A673 (cell line): ENCODE results near the gene BCL2. TPM values are rescaled to one million over a fixed set of nuclear protein-coding genes. Genes with fewer than 3 reads are reported as not detected.

Experiments
- BruUV-seq: library from RNA; stranded (reverse); fragments of 400-500 nt; replicated peaks from 2 replicates; lab custom pipeline; 2021; lab: Mats Ljungman, UMichigan
- CTCF ChIA-PET: fragments of 300-600 bp; sonication (Branson Sonifier 250); formaldehyde crosslinking; loops from one replicate; lab custom pipeline; 2022; ENCODE audit warnings: antibody characterized with exemption; lab: Charles Lee
- POLR2A ChIA-PET: fragments of 300-600 bp; sonication (Branson Sonifier 250); formaldehyde crosslinking; loops from one replicate; lab custom pipeline; 2022; ENCODE audit warnings: antibody characterized with exemption; ENCODE audit not compliant: low non-redundant PET; lab: Charles Lee
- DNase-seq: peaks from one replicate; pipeline ENCODE4 v3.0.0-alpha.2; 2015; ENCODE audit warnings: low spot score
- H3K27ac ChIP-seq: fragments of 200-600 bp; sonication (generic); 2 replicates; pipeline ENCODE4 v1.5.1; 2016; ENCODE audit warnings: mixed run types, low read depth, mild to moderate bottlenecking, mixed read lengths, antibody characterized with exemption, low read length; ENCODE audit not compliant: poor library complexity, severe bottlenecking
- H3K27me3 ChIP-seq: fragments of 200-600 bp; sonication (generic); replicated peaks from 2 replicates; pipeline ENCODE4 v1.6.1; 2017; ENCODE audit warnings: mixed run types, low read depth, mild to moderate bottlenecking, mixed read lengths, antibody characterized with exemption, low read length; ENCODE audit not compliant: insufficient read depth, poor library complexity
- H3K36me3 ChIP-seq: fragments of 200-600 bp; sonication (generic); 2 replicates; pipeline ENCODE4 v1.6.1; 2016; ENCODE audit warnings: mixed run types, mild to moderate bottlenecking, mixed read lengths, antibody characterized with exemption, low read length; ENCODE audit not compliant: insufficient read depth, poor library complexity, severe bottlenecking
- H3K4me1 ChIP-seq: fragments of 200-600 bp; sonication (generic); 2 replicates; pipeline ENCODE4 v1.6.1; 2017; ENCODE audit warnings: mixed run types, mild to moderate bottlenecking, mixed read lengths, antibody characterized with exemption, low read length; ENCODE audit not compliant: insufficient read depth, poor library complexity, severe bottlenecking
- H3K4me3 ChIP-seq: fragments of 200-600 bp; sonication (generic); 2 replicates; pipeline ENCODE4 v1.5.1; 2016; ENCODE audit warnings: low read depth, mixed run types, mild to moderate bottlenecking, mixed read lengths, low read length; ENCODE audit not compliant: poor library complexity, severe bottlenecking
- H3K9me3 ChIP-seq: fragments of 200-600 bp; sonication (generic); 2 replicates; pipeline ENCODE4 v1.6.1; 2016; ENCODE audit warnings: mixed run types, low read depth, mild to moderate bottlenecking, mixed read lengths, antibody characterized with exemption, low read length; ENCODE audit not compliant: poor library complexity, severe bottlenecking
- CTCF ChIP-seq: fragments of 300-800, 200-600 bp; sonication (generic); conservative IDR thresholded peaks from 2 replicates; pipeline ENCODE4 v1.5.1; 2017; ENCODE audit warnings: low read depth, mild to moderate bottlenecking, antibody characterized with exemption, low read length, moderate library complexity, mixed read lengths
- EZH2 ChIP-seq: fragments of 200-600 bp; sonication (generic); IDR thresholded peaks from 2 replicates; pipeline ENCODE4 v1.6.1; 2017; ENCODE audit warnings: borderline replicate concordance, low read depth, mild to moderate bottlenecking, mixed read lengths, antibody characterized with exemption, low read length; ENCODE audit not compliant: poor library complexity, severe bottlenecking
- intact Hi-C: fragments of 100-400 bp; cut with micrococcal nuclease; formaldehyde crosslinking; loops from one replicate; pipeline ENCODE4 v1.10.0; 2022; ENCODE audit not compliant: unreplicated experiment
- total RNA-seq: library from RNA; stranded (reverse); gene quantifications from 2 replicates; pipeline ENCODE4 v1.2.3, GENCODE V29; 2021

Gene BCL2
- total RNA-seq, 1 experiment from 2014 or later, result 24.9 TPM

GRCh38 chr18:63322206-63322605, 2.6 kb upstream of the BCL2 start:
- peak overlapping the region; percentile 62 for H3K27ac ChIP-seq
- peaks cover 3% of the 10 kb centered on the region for H3K36me3 ChIP-seq
- ChIA-PET CTCF (interaction anchor here (1.0 to 1.9 kb wide), 2 partner anchors 298 to 306 kb away, joined by 4 to 15 read pairs; no protein-coding TSS in a partner anchor), POLR2A (interaction anchor here (0.7 kb wide), 1 partner anchor 533 kb away, joined by 3 read pairs; no protein-coding TSS in a partner anchor)
- no peaks in the 10 kb centered on the region for H3K9me3 ChIP-seq
- intact Hi-C loops, result loop anchor here (2.0 to 5.0 kb wide), 3 partner anchors 115 to 305 kb away; no protein-coding TSS in a partner anchor
- no peak for DNase-seq
- BruUV-seq, result no TSS peak
- H3K27me3 ChIP-seq, result no peaks in the 10 kb centered on the region
- no peak overlapping the region for H3K4me3 ChIP-seq
- no peak for TF ChIP-seq CTCF
- no peak for TF ChIP-seq EZH2
- H3K4me1 ChIP-seq, result peaks cover 23% of the 10 kb centered on the region

- Histone ChIP-seq H3K4me3 (peak overlapping the region; percentile 74), H3K4me1 (peaks cover 23% of the 10 kb centered on the region), H3K27ac (peak overlapping the region; percentile 89), H3K27me3 (no peaks in the 10 kb centered on the region), H3K36me3 (no peaks in the 10 kb centered on the region), H3K9me3 (no peaks in the 10 kb centered on the region)
- BruUV-seq, result no TSS peak
- ChIA-PET CTCF (interaction anchor here (1.0 kb wide), 1 partner anchor 184 kb away, joined by 3 read pairs; no protein-coding TSS in a partner anchor), POLR2A (no interaction called here)
- intact Hi-C loops, result loop anchor here (2.0 to 5.0 kb wide), 2 partner anchors 116 to 202 kb away; no protein-coding TSS in a partner anchor
- DNase-seq, result no peak
- TF ChIP-seq CTCF (no peak), EZH2 (no peak)
Measured at GRCh38 chr18:63321291-63321690, 1.7 kb upstream of the BCL2 start.

- no peaks in the 10 kb centered on the region for H3K36me3 ChIP-seq
- TF ChIP-seq CTCF (no peak), EZH2 (no peak)
- H3K9me3 ChIP-seq, result no peaks in the 10 kb centered on the region
- ChIA-PET POLR2A (no interaction called here), CTCF (interaction anchor here (1.0 kb wide), 1 partner anchor 185 kb away, joined by 3 read pairs; no protein-coding TSS in a partner anchor)
- H3K27ac ChIP-seq, result peak overlapping the region; percentile 89
- no peaks in the 10 kb centered on the region for H3K27me3 ChIP-seq
- BruUV-seq, result no TSS peak
- peaks cover 24% of the 10 kb centered on the region for H3K4me1 ChIP-seq
- intact Hi-C loops, result loop anchor here (2.0 to 5.0 kb wide), 2 partner anchors 116 to 202 kb away; no protein-coding TSS in a partner anchor
- DNase-seq, result no peak
- H3K4me3 ChIP-seq, result peak overlapping the region; percentile 74
Measured at GRCh38 chr18:63320975-63321265, 1.4 kb upstream of the BCL2 start.
